Stimulated activated CD8-positive, alpha-beta memory T cell treated with anti-CD3 and anti-CD28 coated beads, Interleukin-7, amount 100 ng/mL, for 48 hours (primary cell): ENCODE measurements around the gene TMEM134.

Experiments
- DNase-seq, 2 donors: peaks; one replicate each; pipeline ENCODE4 v3.0.0-alpha.2; 2020; ENCODE audit warnings: low read depth in 1 of 2; ENCODE audit errors: extremely low read depth in 1 of 2

Gene TMEM134

GRCh38 chr11:67463680-67464410 lies 5.2 kb downstream of the TMEM134 start:
- DNase-seq: no peak

GRCh38 chr11:67463186-67463585 lies 5.9 kb downstream of the TMEM134 start:
- DNase-seq: no peak

GRCh38 chr11:67458266-67458665 lies 10.8 kb downstream of the TMEM134 start:
- DNase-seq: no peak

- DNase-seq: no peak
Observed at GRCh38 chr11:67457453-67457852, 11.6 kb downstream of the TMEM134 start.

GRCh38 chr11:67456068-67456705 lies 12.9 kb downstream of the TMEM134 start:
- DNase-seq: no peak

GRCh38 chr11:67455054-67455453 lies 14.0 kb downstream of the TMEM134 start, which contains the start of gene CABP4:
Gene CABP4 (plus strand): TSS chr11:67455354. CDS start chr11:67455424, 70 bp downstream.
- no peak for DNase-seq

GRCh38 chr11:67453816-67454732 lies 15.0 kb downstream of the TMEM134 start:
- no peak for DNase-seq

- DNase-seq: no peak
Observed at GRCh38 chr11:67452141-67452952, 16.7 kb downstream of the TMEM134 start, which contains the start of gene GPR152. Gene GPR152 (minus strand): TSS chr11:67452729. CDS start chr11:67452724, 5 bp downstream.

GRCh38 chr11:67451658-67451976 lies 17.4 kb downstream of the TMEM134 start:
- DNase-seq: no peak

GRCh38 chr11:67450796-67451657 lies 18.0 kb downstream of the TMEM134 start:
- DNase-seq: no peak

GRCh38 chr11:67449116-67449844 lies 19.8 kb downstream of the TMEM134 start:
- no peak for DNase-seq

- no peak for DNase-seq
Observed at GRCh38 chr11:67448220-67448609, 20.8 kb downstream of the TMEM134 start.

- no peak for DNase-seq
Observed at GRCh38 chr11:67445515-67445914, 23.5 kb downstream of the TMEM134 start.

GRCh38 chr11:67442504-67443404 lies 26.3 kb downstream of the TMEM134 start:
- no peak for DNase-seq

GRCh38 chr11:67441731-67442351 lies 27.2 kb downstream of the TMEM134 start:
- DNase-seq: no peak

GRCh38 chr11:67441098-67441563 lies 27.9 kb downstream of the TMEM134 start:
- DNase-seq: no peak
